Activated CD4-positive, alpha-beta T cell treated with anti-CD3 and anti-CD28 coated beads for 4 hours (primary cell): ENCODE measurements around the gene ITGB5.
"Not testable (repeated sequence)": the region's sequence is repeated elsewhere in the genome, so short reads cannot be mapped to it uniquely, and the experiment has no call there.

Experiments used
- DNase-seq, 2 donors: peaks; one replicate each; pipeline ENCODE4 v3.0.0-alpha.2; 2020

The ITGB5 gene

DNA sequence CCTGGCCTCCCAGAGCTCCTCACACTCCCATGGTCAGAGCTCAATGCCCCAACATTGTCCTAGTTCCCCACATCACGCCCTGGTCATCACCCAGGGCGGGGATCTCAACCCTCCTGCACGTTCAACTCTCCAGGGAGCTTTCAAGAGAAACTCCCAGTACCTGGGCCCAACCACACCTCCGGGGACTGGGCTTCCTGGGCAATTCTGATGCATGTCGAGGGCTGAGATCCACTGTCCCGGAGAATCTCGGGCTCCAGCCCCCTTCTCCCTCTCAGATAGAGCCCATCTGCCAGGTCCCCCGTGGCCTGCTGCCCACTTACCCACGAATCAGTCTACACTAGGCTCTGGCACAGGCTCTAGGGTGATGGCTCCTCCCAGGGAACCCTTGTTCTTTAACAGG lies 117.7 kb downstream of the ITGB5 start:
- no peak for DNase-seq

DNA sequence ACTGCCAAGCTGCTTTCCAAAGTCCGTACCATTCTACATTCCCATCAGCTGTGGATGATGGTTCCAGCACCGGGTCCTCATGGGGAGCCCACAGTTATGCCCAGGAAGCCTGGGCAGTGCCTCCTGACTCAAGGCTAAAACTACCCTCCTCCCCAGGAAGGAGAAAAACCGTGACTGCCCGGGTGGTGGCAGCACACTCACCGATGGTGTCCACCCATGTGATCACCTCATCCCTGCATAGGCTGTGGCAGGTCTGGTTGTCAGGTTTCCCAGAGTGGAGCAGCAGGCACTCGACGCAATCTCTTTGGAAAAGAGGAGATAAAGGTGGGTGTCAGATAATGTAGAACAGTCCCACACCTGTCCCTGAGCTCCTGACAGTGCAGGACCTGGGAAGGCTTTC lies 118.4 kb downstream of the ITGB5 start:
- no peak for DNase-seq

DNA sequence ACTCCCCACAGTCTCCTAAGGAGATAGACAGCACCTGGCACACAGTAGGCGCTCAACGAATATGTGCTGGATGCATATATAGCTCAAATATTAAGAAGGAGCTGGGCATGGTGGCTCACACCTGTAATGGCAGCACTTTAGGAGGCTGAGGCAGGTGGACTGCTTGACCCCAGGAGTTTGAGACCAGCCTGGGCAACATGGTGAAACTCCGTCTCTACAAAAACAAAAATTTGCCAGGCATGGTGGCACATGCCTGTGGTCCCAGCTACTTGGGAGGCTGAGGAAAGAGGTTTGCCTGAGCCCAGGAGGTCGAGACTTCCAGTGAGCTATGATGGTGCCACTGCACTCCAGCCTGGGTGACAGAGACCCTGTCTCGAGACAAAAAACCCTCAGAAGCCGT lies 119.5 kb downstream of the ITGB5 start:
- DNase-seq, result no peak

DNA sequence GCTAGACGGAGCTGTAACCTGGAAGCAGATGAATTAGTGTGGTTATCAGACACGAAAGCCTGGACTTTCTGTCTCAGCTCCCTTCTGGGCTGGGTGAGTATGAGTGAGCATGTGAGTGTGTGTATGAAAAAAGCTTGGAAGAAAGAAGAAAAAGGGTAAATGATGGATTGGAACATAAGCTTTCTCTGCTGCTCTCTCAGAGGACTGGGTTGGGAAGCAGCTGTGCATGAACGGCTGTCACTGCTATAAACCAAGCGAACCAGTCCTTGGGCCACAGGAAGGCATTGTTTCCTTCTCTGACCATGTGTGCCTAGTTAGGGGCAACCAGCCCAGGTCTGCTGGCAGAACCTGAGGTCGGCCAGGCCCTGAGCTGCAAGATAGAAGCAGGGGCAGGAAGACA lies 119.9 kb downstream of the ITGB5 start:
- DNase-seq, result no peak

DNA sequence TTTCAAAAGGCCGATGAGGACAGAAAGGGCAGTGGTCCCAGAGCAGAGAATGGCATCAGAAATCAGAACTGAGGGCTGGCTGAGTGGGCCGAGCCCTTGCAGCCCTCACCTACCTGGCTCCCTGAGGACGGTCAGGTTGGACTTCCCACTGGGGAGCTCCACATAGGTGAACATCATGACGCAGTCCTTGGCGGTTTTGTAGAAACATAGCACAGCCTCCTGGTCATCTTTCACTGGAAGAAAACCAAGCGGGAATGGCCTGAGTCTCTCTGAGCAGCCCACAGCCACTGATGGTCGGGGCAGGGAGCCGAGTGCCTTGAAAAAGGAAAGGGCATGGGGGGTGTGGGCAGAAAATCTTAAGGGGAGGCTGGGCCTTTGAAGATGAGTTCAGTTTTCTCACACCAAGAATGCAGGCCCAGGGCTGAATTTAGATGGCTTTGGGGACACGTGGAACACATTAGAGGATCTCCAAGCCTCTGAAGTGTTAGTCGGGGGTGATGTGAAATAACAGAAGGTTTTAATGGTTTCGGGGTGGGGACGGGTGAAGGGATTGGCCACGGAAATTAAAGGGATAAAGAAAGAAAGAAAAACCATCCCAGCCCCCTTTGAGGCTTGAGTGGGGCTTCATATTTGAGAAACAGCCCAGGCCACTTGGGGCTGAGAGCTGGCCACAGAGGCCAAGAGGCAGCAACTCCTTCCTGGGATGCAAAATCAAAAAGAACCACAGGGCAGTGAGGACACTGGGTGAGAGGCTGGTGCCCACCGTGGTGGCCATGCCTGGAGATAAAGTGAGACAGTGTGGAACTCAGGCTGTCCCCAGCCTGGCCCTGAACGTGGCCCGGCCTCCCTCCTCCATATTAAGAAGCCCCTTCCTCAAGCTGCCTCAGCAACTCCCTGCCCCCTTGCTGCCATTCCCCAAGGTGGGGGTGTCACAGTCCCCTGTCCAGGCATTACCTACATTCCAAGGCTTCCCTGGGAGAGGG lies 120.8 kb downstream of the ITGB5 start:
- DNase-seq, result no peak

DNA sequence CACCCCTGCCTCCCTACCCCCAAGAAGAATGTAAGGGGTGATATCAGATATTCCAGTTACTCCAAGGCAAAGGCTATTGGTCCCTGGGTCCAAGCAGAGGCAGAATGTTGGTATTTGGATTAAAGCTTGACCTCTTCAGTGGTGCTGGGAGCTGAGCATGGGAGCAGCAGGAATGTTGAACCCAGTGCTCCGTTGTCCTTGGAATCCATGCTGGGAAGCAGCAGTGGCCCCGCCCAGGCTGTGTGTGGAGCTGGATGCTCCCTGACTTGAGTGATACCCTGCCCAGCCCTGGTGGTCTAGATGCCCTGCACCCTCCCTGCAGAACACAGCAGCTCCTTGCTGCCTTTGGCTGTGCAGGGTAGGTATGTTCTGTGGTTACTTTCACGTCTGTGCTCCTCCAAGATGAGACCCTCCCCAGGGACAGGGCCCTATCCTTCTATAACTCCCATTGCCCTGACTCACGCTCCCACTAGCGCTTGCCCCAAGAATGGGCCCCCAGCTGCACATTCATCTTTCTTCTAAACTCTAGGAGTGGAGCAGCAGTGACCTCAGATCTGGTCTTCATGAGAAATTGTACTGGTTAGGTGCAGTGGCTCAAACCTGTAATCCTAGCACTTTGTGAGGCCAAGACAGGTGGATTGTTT lies 121.8 kb downstream of the ITGB5 start:
- DNase-seq, result no peak

DNA sequence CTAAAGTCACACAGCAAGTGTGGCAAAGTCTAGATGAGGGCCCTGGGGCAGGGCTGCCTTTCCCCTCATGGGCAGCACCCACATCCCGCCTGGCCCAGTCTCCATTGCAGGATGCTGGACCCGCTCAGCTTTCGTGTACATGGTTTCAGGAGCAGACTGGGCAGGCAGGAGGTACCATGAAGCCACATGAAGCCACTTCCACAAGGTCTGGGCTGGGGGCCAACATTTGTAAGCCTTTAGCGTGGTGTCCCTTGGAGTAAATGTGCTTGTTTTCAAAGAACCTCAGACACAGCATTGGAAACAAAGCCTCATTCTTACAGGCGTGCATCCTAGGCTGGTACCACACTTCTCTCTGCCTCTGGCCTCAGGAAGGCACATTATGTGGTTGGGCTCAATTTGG lies 122.4 kb downstream of the ITGB5 start:
- DNase-seq, result no peak

DNA sequence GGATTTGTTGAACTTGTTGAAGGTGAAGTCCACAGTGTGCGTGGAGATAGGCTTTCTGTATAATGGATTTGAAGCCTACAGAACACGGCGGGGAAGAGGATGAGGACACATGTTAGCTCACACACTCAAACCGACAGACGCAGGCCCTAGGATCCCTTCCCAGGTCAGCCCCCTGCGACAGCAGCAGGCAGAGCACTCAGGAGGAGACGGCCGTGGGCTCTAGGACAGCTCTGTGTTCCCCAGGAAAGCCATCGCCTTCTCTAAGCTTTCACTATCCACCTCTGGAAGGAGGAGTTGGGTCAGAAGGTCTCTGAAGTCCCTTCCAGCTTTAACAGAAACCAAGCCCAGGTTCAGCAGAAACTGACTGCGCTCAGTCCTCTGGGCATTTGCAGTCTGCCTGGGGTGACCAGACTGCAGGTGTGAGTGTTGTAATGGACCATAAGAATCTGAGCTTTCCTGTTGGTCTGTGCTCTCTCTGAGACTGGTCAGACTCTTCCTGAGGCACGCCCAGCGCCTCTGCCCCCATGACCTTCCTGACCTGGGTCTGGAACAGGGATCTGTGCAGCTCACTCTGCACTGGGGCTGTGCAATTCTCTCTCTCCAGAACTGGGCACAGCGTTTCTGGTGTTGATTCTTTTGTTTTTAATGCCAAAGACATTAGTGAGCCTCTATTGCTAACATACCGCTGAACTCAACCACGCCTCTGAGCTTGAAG lies 123.4 kb downstream of the ITGB5 start:
- DNase-seq, result no peak

DNA sequence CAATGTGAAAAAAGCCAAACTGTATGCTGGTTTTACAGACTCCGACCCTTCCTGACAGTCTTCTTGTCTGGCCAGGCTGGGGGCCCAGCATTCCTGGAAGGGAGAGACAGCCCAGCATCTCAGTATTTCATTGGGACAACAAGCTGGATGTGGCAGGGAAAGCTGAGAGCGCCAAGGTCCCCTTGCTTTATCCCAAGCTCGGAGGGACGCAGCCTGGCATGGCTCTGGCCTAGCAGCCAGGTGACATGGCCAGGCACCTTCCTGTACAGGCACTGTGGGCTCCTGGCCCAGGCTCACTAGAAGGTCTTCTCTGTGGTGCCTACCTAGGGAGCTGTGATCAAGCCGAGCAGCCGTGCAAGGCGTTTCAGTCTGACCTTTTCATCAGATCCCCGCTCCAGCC lies 124.0 kb downstream of the ITGB5 start:
- no peak for DNase-seq

DNA sequence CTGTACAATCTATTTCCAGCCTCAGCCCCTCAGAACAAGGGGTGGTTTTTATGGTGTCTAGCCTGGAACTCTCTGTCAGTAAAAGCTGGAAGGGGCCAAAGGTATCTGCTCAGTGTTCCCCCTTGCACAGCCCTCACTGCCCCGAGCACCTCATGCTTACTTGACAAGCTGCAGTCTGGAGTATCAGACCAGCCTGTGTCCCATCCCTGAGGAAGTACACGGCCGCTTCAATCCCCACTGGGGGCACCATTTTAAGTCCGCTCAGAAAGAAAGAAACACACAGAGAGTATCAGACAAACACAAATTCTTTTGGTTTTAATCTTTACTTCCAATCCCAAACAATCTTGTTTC lies 124.5 kb downstream of the ITGB5 start:
- no peak for DNase-seq

DNA sequence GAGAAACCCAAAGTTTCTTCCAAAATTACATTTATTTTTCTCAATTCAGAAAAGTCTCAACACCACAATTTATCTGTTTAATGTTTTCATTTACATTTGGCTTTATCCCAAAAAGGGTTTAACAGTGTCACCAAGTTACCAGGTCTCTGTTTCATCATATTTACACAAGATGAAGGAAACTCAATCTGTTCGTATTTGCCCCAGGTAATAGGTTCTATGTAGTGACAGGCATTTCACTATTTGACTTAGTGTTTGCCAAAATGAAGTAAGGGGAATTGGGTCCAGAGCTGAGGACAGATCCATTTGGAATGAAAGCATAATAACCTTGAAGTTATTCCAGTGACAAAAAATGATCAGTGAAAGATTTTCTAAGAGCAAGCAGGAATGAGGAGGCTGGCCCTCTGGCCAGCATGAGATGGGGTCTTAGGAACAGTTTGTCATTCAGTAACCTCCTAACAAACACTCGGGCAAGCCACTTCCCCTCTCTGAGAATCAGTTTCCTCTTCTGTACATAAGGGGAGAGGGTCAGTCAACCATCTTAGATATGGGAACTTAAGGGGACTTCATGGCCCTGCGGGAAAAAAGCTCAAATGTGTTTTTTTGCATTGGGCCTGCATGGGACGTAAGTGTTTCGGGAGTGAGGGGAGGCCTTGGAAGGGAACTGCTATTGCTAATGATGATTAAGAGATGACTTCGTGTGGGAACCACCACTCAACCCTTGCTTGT lies 125.1 kb downstream of the ITGB5 start:
- DNase-seq, result no peak

DNA sequence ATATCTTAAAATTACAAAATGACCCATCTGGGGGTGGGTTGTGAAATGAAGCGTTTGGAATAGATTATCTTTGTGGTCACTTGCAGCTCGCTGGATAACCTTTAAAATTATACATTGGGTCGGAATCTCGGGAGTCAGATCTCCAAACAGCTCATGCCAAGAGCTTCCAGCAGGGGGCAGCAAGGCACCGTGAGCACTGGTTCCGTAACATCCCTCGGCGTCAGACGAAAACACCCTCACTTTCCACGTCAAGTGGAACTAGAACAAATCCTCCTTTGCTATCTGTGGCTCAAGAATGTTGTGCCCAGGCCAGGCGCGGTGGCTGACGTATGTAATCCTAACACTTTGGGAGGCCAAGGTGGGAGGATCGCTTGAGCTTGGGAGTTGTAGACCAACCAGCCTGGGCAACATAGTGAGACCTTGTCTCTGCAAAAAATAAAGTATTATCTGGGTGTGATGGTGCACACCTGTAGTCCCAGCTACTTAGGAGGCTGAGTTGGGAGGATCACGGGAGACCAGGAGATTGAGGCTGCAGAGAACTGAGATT lies 125.8 kb downstream of the ITGB5 start:
- peak; percentile 71 to 79 for DNase-seq

DNA sequence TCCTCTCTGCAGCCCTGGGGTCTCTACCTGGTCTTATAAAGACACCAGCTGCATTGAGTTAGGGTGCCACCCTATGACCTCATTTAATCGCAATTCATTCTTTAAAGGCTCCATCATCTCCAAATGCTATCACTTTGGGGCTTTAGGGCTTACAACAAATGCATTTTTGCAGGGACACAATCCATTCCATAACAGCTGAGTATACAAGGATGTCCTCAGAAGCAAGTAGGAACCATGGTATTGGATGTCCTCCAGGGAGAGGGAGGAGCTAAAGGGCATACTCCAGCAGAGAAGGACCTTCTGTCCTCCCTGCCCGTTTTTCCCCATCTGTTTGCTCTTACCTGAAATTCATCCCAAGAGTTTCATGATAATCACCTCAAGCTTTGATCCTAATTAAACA lies 126.6 kb downstream of the ITGB5 start:
- no peak for DNase-seq

DNA sequence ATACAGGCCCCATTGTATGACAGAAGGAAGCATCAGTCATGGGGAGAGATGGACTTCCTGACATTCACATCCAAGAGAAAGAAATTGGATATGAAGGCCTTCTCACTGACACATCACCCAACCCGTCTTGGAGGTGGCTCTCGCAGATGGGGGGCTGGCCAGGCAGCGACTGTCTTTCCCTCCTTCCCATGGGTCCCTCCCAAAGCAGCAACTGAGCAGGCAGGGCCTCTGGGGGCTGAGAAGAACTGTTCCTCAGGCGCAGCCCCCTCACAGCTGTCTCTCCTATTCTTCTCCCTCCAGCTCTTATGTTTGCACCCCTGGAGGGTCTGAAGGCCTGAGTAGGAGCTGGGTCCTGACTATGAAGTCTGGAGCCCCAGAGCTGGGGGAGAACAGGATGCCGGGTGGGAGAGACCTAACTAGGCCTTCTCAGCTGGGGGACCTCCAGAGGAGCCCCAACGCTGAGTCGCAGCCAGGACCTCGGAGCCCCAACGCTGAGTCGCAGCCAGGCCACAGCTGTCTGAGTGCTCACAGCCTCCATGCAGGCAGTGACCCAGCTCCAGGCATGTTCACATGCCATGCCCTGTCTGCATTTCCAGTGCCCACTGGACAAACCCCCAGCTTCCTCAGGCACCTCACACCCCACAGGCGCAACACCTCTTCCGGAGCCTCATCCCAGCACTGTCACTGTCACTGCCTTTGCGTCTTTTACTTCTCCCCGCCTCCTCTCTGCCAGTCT lies 127.3 kb downstream of the ITGB5 start:
- DNase-seq, result no peak

DNA sequence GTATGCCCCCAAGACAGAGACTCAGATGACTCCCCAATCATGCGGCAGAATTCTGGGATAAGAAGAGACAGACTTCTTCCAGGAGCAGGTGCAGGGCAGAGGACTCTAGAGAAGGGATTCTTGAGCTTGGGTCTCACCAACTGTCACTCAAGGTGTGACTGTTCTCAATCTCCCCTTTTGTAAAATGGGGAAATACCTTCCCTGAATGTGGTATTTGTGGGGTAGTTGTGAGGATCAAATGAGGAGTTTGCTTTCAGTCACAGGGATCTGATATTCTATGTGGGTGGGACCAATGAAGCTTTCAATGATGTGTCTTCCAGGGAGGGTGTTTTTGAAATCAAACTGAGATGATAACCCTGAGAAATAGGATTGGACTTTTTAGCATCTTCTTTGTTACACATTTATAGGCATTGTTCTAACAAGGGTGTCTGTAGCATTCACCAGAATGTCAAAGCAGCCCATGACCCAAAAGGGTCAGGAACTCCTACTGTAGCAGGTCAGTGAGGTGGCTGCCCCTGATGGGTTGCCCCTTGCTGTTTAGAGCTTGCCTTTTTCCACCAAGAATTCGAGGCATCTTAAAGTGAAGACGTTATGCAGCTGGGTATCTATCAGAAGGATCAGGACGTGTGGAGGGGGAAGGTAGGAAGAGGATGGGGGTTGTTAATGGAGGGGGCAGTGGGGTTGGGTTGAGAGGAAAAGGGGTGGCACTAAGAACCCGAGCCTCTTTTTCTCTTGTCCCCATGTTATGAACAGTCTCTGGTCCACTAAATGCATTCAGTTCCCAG lies 128.1 kb downstream of the ITGB5 start:
- no peak for DNase-seq

DNA sequence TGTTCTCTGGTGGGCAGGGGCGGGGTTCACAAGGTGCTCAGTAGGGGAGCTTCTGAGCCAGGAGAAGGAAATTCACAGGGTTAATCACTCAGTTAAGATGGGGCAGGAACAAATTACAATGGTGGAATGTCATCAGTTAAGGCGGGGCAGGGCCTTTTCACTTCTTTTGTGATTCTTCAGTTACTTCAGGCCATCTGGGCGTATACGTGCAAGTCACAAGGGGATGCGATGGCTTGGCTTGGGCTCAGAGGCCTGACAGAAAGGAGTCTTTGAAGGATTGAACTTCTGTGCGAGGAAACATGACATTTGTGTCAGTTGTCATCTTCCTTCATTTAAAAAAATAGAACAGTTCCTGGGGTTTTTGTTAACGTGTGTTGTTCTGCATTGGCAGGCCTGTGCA lies 129.2 kb downstream of the ITGB5 start:
- not testable (repeated sequence) for DNase-seq

DNA sequence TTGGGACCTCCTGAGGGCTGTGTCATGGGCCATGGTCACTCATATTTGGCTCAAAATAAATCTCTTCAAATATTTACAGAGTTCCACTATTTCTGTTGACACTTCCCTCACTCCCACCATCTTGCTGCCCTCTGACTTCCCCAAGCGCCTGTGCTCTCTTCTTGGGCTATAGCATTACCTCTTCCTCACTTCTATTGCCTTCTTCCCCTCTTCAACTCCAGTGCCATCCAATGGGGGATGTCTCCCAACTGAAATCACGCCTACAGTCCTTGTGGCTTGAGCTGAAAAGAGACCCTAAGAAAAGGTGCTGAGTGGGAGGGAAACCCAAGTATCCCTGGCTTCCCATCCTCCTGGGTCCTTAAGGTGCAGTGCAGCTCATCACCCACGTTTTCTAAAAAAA lies 135.1 kb downstream of the ITGB5 start:
- no peak for DNase-seq

DNA sequence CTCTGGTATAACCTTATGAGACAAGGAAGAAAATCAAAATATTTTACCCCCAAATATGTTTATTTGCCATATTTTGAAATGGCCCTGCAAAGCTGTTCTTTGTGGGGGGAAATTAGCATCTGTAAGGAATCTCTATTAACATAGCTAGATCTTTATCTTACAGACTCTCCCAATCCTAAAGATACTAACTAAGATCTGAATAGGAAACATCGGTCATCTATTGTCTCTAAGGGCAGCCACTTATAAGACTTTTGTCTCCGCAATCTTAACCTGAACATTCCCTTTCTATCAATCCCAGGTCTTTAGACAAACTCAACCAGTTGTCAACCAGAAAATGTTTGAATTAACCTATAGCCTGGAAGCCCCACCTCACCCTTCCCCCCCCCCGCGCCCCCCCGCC lies 135.7 kb downstream of the ITGB5 start:
- DNase-seq, result no peak

DNA sequence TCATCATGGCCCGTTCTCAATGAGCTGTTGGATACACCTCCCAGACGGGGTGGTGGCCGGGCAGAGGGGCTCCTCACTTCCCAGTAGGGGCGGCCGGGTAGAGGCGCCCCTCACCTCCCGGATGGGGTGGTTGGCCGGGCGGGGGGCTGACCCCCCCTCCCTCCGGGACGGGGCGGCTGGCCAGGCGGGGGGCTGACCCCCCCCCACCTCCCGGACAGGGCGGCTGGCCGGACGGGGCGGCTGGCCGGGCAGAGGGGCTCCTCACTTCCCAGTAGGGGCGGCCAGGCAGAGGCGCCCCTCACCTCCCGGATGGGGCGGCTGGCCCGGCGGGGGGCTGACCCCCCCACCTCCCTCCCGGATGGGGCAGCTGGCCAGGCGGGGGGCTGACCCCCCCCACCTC lies 137.3 kb downstream of the ITGB5 start:
- not testable (repeated sequence) for DNase-seq

DNA sequence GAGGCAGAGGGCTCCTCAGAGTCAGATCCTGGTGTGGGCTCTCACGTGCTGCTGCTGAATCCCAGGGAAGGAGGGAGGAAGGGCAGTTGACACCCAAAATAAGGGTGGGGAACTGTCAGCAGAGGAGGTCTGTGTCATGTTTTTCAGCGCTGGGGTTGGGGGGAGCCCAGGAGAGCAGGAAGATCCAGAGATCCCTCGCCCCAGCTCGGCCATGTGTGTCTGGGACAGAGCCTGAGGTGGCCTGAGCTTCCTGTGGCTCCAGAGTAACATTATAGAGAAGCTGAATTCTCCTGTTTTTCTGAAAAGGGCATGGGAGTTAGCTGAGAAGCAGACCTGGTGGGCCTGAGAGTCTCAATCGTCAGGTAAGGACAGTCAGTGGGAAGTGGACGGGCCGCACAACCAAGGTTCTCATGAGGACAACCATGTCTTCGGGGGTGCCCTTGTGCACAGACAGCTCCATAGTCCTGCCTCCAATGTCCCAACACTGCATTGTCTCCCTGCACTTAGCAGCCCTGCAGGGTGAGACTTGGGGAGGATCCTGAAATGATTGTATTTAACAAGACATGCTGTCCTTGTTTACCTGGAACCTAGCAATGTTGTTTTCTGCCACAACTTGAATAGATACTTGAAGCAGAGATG lies 138.5 kb downstream of the ITGB5 start:
- no peak for DNase-seq
